GM13977 (cell line): ENCODE results near the gene EFCAB7.

ENCODE experiments used
- DNase-seq: peaks from one replicate; pipeline ENCODE4 v3.0.0; 2012; ENCODE audit warnings: low spot score
- CTCF ChIP-seq: IDR thresholded peaks from 2 replicates; pipeline ENCODE4 v1.5.1; 2012; ENCODE audit warnings: mild to moderate bottlenecking, control low read depth; ENCODE audit not compliant: insufficient read depth; ENCODE audit errors: extremely low read depth, missing control alignments
- in situ Hi-C: fragments of 300-500 bp; cut with MboI; formaldehyde crosslinking; loops from one replicate; pipeline ENCODE4 v1.12.0; 2022; ENCODE audit warnings: low sequenced_read_pairs, low pct_unique_long_range_greater_than_20kb, mixed read lengths, inconsistent platforms; ENCODE audit not compliant: unreplicated experiment

Gene EFCAB7

GRCh38 chr1:63498106-63498505, 25.2 kb upstream of the EFCAB7 start:
- TF ChIP-seq CTCF, result no peak
- no peak for DNase-seq
- in situ Hi-C loops, result no loop called here

GRCh38 chr1:63501256-63501655, 22.1 kb upstream of the EFCAB7 start:
- in situ Hi-C loops, result no loop called here
- TF ChIP-seq CTCF, result no peak

GRCh38 chr1:63506782-63507181, 16.5 kb upstream of the EFCAB7 start:
- in situ Hi-C loops, result no loop called here
- no peak for DNase-seq
- TF ChIP-seq CTCF, result no peak

More at GRCh38 chr1:63501256-63501655, 22.1 kb upstream of the EFCAB7 start:
- DNase-seq, result no peak

- in situ Hi-C loops, result no loop called here
- TF ChIP-seq CTCF, result no peak
- no peak for DNase-seq
These were observed 13.6 kb upstream of the EFCAB7 start for GRCh38 chr1:63509718-63510117.

GRCh38 chr1:63512584-63512983, 10.7 kb upstream of the EFCAB7 start:
- DNase-seq, result no peak
- TF ChIP-seq CTCF, result no peak
- in situ Hi-C loops, result no loop called here

GRCh38 chr1:63516629-63517028, 6.7 kb upstream of the EFCAB7 start:
- no peak for DNase-seq
- in situ Hi-C loops, result no loop called here
- TF ChIP-seq CTCF, result no peak

- in situ Hi-C loops, result no loop called here
- TF ChIP-seq CTCF, result no peak
- no peak for DNase-seq
These were observed 413 bp downstream of the EFCAB7 start for GRCh38 chr1:63523738-63524137.
